HG03575 (cell line): Measurements from ENCODE around the gene PNN.
"Not testable (repeated sequence)": the region's sequence is repeated elsewhere in the genome, so short reads cannot be mapped to it uniquely, and the experiment has no call there.

Source experiments
- ATAC-seq: cut with Tn5 transposase; IDR thresholded peaks from one replicate; pipeline ENCODE4 v1.9.1; 2021; ENCODE audit not compliant: unreplicated experiment, insufficient number of reproducible peaks, low FRiP score; ENCODE audit errors: extremely low read depth

PNN gene

DNA sequence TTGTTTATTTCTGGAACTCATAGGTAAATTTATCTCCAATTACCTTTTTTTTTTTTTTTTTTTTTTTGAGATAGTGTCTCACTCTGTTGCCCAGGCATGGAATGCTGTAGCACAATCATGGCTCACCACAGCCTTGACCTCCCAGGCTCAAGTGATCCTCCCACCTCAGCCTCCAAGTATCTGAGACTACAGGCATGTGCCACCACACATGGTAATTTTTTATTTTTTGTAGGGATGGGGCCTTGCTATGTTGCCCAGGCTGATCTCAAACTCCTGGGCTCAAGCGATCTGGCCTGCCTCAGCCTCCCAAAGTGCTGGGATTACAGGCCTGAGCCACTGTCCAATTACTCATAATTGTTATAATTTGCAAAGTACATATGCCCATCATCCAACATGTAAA lies 45.4 kb downstream of the PNN start:
- ATAC-seq: not testable (repeated sequence)

DNA sequence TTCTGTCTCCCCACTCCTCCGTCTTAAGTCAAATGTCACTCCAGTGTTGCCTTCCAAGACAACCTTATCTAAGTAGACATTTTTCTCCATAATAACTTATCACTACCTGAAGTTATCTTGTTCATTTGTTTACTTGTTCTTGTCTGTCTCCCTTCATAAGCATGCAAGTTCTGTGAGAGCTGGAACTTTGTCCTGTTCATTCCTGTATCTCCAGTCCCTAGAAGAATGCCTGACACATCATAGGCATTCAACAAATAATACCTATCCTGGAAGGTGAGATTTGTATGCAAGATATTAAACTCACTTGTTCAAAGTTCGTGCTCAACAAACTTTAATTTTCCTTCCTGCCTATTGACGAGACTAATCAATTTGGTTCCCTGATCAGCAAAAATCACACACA lies 53.0 kb downstream of the PNN start:
- ATAC-seq: no peak

DNA sequence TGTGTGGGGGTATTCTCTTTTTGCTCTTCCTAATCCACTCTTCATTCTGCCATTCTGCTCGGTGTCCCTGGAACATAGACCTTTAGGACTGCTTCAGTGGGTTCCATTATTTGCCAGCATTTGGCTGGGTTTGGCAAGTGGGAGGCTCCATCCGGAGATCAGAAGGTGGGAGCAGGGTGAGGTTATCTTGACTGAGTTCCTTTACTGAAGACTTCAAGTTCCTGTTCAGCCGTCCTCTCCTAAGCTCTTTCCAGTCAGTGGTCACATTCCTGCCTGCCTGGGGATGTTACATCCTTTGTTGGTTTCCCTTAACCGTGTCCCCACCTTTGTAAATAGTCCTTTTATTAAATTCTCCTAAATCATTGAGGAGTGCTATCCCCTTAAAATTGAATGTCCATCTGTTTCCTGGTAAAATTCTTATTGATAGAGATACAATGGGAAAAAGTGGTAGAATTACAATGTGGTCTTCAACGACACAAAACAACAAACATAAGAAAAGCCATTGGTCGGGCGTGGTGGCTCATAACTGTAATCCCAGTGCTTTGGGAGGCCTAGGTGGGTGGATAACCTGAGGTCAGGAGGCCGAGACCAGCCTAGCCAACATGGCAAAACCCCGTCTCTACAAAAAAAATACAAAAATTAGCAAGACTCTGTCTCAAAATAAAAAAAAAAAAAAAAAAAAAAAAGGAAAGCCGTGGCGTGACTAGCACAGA lies 53.6 kb downstream of the PNN start:
- ATAC-seq: no peak

DNA sequence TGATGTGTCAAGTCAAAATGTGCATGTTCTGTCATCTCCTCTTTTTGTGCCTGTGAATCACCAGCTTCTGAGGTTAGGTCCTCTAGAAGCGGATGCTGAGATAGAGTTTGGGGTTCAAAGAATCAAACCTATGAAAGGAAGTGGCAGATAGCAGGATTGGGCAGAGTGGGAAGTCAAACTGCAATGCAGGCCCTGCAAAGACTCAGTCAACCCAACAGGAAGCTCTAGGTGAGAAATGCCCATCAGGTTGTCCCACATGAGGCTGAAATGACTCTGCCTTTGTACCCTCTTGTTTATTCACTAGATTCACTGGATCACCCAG lies 54.1 kb downstream of the PNN start:
- no peak for ATAC-seq

DNA sequence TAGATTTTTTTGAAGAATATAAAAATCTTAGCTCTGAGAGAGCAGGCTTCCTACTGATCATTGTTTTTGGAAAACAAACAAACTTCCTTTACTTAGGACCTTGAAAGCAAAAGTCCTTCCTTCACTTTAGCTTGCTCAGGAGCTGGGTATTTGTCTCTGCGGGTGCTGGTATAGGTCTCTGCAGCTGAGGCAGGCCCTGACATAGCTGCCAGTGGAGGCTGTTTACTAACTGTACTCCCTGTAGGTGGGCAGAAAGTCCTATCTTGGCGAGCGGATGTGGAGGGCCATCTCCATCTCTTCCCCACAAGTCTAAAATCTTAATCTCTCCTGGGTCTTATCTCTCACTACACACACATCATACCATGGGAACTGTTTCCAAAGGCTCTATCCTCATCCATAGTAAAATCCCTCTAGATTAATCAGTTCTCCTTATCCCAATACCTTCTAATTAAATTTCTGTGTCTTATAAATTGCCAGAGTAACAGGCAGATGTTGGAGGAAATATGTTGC lies 54.6 kb downstream of the PNN start:
- no peak for ATAC-seq

DNA sequence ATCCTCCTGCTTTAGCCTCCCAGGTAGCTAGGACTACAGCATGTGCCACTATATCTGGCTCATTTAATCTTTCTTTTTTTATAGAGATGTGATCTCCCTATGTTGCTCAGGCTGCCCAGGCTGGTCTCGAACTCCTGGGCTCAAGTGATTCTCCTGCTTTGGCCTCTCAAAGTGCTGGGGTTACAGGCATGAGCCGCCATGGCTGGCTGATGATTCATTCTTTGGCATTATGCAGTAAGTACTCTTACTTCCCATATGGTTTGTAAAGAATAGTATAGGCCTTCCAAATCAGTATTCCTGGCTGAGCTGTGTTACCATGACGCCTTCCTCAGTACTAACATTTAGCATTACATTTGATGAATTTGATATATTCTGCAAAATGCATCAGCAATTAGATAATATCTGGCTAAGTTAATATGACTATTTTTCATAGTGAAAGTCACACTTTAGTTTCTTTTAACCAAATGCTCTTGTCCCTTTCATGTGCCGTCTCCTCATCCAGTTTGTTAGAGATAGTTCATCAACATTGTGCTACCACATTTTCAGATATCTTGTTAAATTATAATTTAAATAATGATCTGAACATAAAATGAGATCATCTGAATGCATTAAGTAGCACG lies 55.5 kb downstream of the PNN start:
- no peak for ATAC-seq

DNA sequence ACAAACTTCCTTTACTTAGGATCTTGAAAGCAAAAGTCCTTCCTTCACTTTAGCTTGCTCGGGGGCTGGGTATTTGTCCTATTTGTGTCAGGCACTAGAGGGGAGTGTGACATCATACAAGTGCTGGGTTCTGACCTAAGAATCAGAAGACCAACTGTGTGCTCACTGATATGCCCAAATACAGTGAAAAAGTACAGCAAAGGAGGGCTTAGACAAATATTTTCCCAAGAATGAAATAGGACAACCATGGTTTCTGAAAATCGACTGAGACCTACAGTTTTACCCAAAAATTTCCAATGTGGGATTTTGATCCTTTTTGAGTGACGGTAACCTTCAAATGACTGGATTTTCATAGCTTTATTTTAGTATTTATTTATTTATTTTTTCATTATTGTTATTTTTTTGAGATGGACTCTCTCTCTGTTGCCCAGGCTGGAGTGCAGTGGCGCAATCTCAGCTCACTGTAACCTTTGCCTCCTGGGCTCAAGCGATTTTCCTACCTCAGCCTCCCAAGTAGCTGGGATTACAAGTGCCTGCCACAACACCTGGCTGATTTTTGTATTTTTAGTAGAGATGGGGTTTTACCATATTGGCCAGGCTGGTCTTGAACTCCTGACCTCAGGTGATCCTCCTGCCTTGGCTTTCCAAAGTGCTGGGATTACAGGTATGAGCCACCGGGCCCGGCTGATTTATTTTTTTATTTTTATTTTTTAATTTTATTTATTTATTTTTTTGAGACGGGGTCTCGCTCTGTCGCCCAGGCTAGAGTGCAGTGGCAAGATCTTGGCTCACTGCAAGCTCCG lies 56.9 kb downstream of the PNN start:
- ATAC-seq: not testable (repeated sequence)
